Keratinocyte (primary cell): Measurements from ENCODE around the gene PTPRN2. TPM values are rescaled to one million over a fixed set of nuclear protein-coding genes. Genes with fewer than 3 reads are reported as not detected.

Experiments
- DNase-seq: peaks from one replicate; pipeline ENCODE4 v3.0.0-alpha.2; 2011; ENCODE audit warnings: low read depth, missing footprints, low spot score
- FAIRE-seq: peaks from 2 replicates; lab custom pipeline; 2011; peaks lifted over from hg19 to GRCh38; lab: Jason Lieb, UNC
- H2AFZ ChIP-seq: 2 replicates; pipeline ENCODE4 v1.6.0; 2012; ENCODE audit warnings: low read length, control low read depth, inconsistent platforms; ENCODE audit not compliant: control insufficient read depth
- H3K27ac ChIP-seq: 2 replicates; pipeline ENCODE4 v1.5.1; 2011; ENCODE audit warnings: low read length; ENCODE audit not compliant: control insufficient read depth, insufficient read depth
- H3K27me3 ChIP-seq: 3 replicates; pipeline ENCODE4 v1.6.0; 2011; ENCODE audit warnings: low read length; ENCODE audit not compliant: control insufficient read depth, insufficient read depth; ENCODE audit errors: extremely low read depth
- H3K36me3 ChIP-seq, 2 experiments: 2 replicates in 1 of 2; 3 replicates in 1 of 2; pipeline ENCODE4 v1.5.1; 2011; ENCODE audit warnings: low read length in 2 of 2, mild to moderate bottlenecking in 1 of 2; ENCODE audit not compliant: control insufficient read depth in 2 of 2, insufficient read depth in 2 of 2; ENCODE audit errors: extremely low read depth in 1 of 2
- H3K4me1 ChIP-seq: 3 replicates; pipeline ENCODE4 v1.5.1; 2011; ENCODE audit warnings: low read length; ENCODE audit not compliant: control insufficient read depth, insufficient read depth; ENCODE audit errors: extremely low read depth
- H3K4me2 ChIP-seq: 3 replicates; pipeline ENCODE4 v1.6.0; 2011; ENCODE audit warnings: low read depth, low read length; ENCODE audit not compliant: control insufficient read depth, insufficient read depth; ENCODE audit errors: extremely low read depth
- H3K4me3 ChIP-seq, 3 experiments: fragments of 200-600 bp in 1 of 3; sonication (generic) in 1 of 3; 2 replicates in 2 of 3; 3 replicates in 1 of 3; pipeline ENCODE4 v1.5.1; 2011 to 2016; ENCODE audit warnings: low read length in 3 of 3, mild to moderate bottlenecking in 3 of 3, control low read depth in 2 of 3, inconsistent platforms in 1 of 3, low read depth in 1 of 3, mixed read lengths in 1 of 3, mixed run types in 1 of 3, moderate library complexity in 1 of 3; ENCODE audit not compliant: control insufficient read depth in 2 of 3, insufficient read depth in 2 of 3; ENCODE audit errors: extremely low read depth in 1 of 3
- H3K79me2 ChIP-seq: 2 replicates; pipeline ENCODE4 v1.6.0; 2012; ENCODE audit warnings: low read length; ENCODE audit not compliant: control insufficient read depth, insufficient read depth
- H3K9ac ChIP-seq: 3 replicates; pipeline ENCODE4 v1.6.0; 2011; ENCODE audit warnings: low read length; ENCODE audit not compliant: control insufficient read depth, insufficient read depth; ENCODE audit errors: extremely low read depth
- H3K9me1 ChIP-seq: 3 replicates; pipeline ENCODE4 v1.6.0; 2011; ENCODE audit warnings: low read length; ENCODE audit not compliant: control insufficient read depth, insufficient read depth; ENCODE audit errors: extremely low read depth
- H3K9me3 ChIP-seq: 2 replicates; pipeline ENCODE4 v1.5.1; 2012; ENCODE audit warnings: low read depth, low read length; ENCODE audit not compliant: control insufficient read depth
- H4K20me1 ChIP-seq: 3 replicates; pipeline ENCODE4 v1.6.0; 2011; ENCODE audit warnings: low read length; ENCODE audit not compliant: control insufficient read depth, insufficient read depth; ENCODE audit errors: extremely low read depth
- CTCF ChIP-seq, 3 experiments: IDR thresholded peaks in 1 of 3; conservative IDR thresholded peaks in 1 of 3; optimal IDR thresholded peaks in 1 of 3; 2 replicates in 2 of 3; 3 replicates in 1 of 3; pipeline versions ENCODE3 to v1.5.1; 2011; ENCODE audit warnings: low read length in 3 of 3, mild to moderate bottlenecking in 3 of 3, moderate library complexity in 2 of 3, control low read depth in 1 of 3, inconsistent platforms in 1 of 3; ENCODE audit not compliant: insufficient read depth in 2 of 3; ENCODE audit errors: extremely low read depth in 1 of 3
- EZH2 ChIP-seq: IDR thresholded peaks from one replicate; pipeline ENCODE4 v1.6.1; 2012; ENCODE audit warnings: inconsistent platforms, mild to moderate bottlenecking, low read length, moderate library complexity
- dilution Hi-C: fragments of 300-500 bp; cut with MboI; formaldehyde crosslinking; loops from one replicate; pipeline ENCODE4 v1.7.0; 2020; ENCODE audit warnings: low sequenced_read_pairs; ENCODE audit not compliant: extremely low pct_ligation_motif_present
- polyA plus RNA-seq, 5 experiments: library from polyadenylated mRNA; depleted of rRNA in 3 of 5; stranded (reverse) in 3 of 5; stranded (forward) in 1 of 5; unstranded in 1 of 5; fragments of >200 nt; gene quantifications; 1 replicate in 1 of 5; 2 replicates in 3 of 5; 3 replicates in 1 of 5; pipeline versions ENCODE4 v1.2.1 to v1.2.3, GENCODE V29; 2011 to 2012; ENCODE audit warnings: missing spikeins in 2 of 5, low read depth in 1 of 5, low replicate concordance in 1 of 5

Gene PTPRN2
- polyA plus RNA-seq, 1 donor (not counting 4 experiments of a cell fraction or from before 2014, with no cell fraction given): not detected

- no peaks in the 10 kb centered on the region for H3K4me1 ChIP-seq
- H3K36me3 ChIP-seq: no peaks in the 10 kb centered on the region
- no peaks in the 10 kb centered on the region for H3K9me1 ChIP-seq
- no peaks in the 10 kb centered on the region for H4K20me1 ChIP-seq
- H3K4me3 ChIP-seq: no peak overlapping the region
- no peaks in the 10 kb centered on the region for H3K79me2 ChIP-seq
- TF ChIP-seq EZH2 (no peak), CTCF (optimal IDR thresholded peaks at IDR 0.05 in 1 of 3, IDR thresholded peaks at IDR 0.05 in 1 of 3, conservative IDR thresholded peaks at IDR 0.05 in 1 of 3; ENCODE audit: extremely low read depth in 1 of 3, insufficient read depth in 2 of 3, low read length in 3 of 3) (no peak)
- H3K9me3 ChIP-seq: peaks cover 35% of the 10 kb centered on the region
- H3K27me3 ChIP-seq: no peaks in the 10 kb centered on the region
- no peak overlapping the region for H3K27ac ChIP-seq
- no peak overlapping the region for H3K4me2 ChIP-seq
- H3K9ac ChIP-seq: no peak overlapping the region
- FAIRE-seq (no peak), DNase-seq (no peak)
- H2AFZ ChIP-seq: no peak overlapping the region
- dilution Hi-C loops: no loop called here
These were observed 649.4 kb downstream of the PTPRN2 start for GRCh38 chr7:157938211-157938610.

- H3K4me2 ChIP-seq: no peak overlapping the region
- H3K27me3 ChIP-seq: no peaks in the 10 kb centered on the region
- no peaks in the 10 kb centered on the region for H3K9me1 ChIP-seq
- DNase-seq (no peak), FAIRE-seq (no peak)
- TF ChIP-seq EZH2 (no peak), CTCF (optimal IDR thresholded peaks at IDR 0.05 in 1 of 3, IDR thresholded peaks at IDR 0.05 in 1 of 3, conservative IDR thresholded peaks at IDR 0.05 in 1 of 3; ENCODE audit: extremely low read depth in 1 of 3, insufficient read depth in 2 of 3, low read length in 3 of 3) (no peak)
- no peak overlapping the region for H3K27ac ChIP-seq
- no peaks in the 10 kb centered on the region for H3K4me1 ChIP-seq
- no peak overlapping the region for H3K9ac ChIP-seq
- no peak overlapping the region for H3K4me3 ChIP-seq
- H3K79me2 ChIP-seq: no peaks in the 10 kb centered on the region
- peaks cover 36% of the 10 kb centered on the region for H3K9me3 ChIP-seq
- dilution Hi-C loops: no loop called here
- H2AFZ ChIP-seq: no peak overlapping the region
- H4K20me1 ChIP-seq: no peaks in the 10 kb centered on the region
- H3K36me3 ChIP-seq: no peaks in the 10 kb centered on the region
These were observed 650.2 kb downstream of the PTPRN2 start for GRCh38 chr7:157937406-157937805.
